HG03521 (cell line): Measurements from ENCODE around the gene NIP7.
"Not testable (repeated sequence)": the region's sequence is repeated elsewhere in the genome, so short reads cannot be mapped to it uniquely, and the experiment has no call there.

ENCODE experiments used
- ATAC-seq: cut with Tn5 transposase; IDR thresholded peaks from one replicate; pipeline ENCODE4 v1.9.1; 2021; ENCODE audit warnings: mild to moderate bottlenecking, moderate library complexity; ENCODE audit not compliant: unreplicated experiment

NIP7 gene

GRCh38 chr16:69340095-69340644, 598 bp downstream of the NIP7 start:
- peak; percentile 4 for ATAC-seq

- no peak for ATAC-seq
Observed at GRCh38 chr16:69344171-69344570, 4.6 kb downstream of the NIP7 start.

DNA sequence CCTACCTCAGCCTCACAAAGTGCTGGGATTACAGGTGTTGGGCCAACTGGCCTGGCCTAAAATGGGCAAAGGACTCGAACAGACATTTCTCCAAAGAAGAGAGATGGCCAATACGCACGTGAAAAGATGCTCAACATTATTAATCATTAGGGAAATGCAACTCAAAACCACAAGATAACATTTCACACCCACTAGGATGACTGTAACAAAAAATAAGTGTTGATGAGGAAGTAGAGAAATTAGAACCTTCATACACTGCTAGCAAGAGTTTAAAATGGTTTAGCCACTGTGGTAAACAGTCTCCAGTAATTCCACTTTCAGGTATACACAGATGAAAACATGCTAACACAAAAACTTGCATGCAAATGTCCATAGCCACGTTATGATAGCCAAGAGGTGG, 6.4 kb downstream of the NIP7 start:
- no peak for ATAC-seq

GRCh38 chr16:69346683-69347082, 7.1 kb downstream of the NIP7 start:
- ATAC-seq, result no peak

- no peak for ATAC-seq
Observed at GRCh38 chr16:69348222-69348621, 8.7 kb downstream of the NIP7 start.

DNA sequence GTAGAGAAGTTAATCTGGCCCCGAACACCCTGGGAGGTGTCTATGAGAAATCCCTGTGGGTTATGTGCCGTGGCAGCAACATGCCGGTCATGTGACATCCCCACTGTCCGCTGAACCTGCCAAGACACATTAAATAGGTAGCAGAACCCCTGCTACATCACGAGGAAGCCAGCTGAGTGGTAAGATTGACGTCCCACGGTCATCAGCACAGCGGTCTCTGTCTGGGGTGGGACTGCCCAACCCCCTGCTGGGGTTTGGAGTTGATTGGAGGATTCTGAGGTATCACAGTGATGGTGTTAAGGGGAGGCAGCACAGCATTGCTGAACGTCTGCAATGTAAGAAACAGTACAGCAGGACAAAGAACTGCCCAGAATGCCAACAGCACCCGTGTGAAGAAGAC, 10.0 kb downstream of the NIP7 start:
- no peak for ATAC-seq

DNA sequence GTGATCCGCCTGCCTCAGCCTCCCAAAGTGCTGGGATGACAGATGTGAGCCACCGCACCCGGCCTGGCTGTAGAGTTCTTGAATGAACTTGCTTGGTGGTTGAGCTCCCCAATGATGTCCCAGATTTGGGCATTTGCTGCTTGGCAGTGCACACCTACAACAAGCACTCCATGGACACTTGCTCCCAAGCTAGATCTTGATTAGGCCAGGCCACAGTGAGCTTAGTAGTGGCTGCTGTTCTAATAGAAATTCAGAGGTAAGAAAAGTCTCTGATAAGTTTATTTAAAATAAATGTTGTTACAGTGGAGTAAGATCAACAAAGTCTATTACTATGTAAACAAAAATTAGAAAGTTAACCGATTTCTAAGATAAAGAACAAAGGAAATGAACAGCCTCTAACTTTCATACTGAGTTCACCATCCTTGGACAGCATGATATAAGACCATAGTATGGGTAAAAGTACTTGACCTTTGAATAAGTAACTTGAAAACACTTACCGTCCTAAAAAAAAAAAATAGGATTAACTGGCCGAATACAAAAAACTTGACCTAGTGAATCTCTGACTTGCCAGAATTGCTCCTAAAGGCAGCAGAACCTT, 11.1 kb downstream of the NIP7 start:
- ATAC-seq, result no peak

DNA sequence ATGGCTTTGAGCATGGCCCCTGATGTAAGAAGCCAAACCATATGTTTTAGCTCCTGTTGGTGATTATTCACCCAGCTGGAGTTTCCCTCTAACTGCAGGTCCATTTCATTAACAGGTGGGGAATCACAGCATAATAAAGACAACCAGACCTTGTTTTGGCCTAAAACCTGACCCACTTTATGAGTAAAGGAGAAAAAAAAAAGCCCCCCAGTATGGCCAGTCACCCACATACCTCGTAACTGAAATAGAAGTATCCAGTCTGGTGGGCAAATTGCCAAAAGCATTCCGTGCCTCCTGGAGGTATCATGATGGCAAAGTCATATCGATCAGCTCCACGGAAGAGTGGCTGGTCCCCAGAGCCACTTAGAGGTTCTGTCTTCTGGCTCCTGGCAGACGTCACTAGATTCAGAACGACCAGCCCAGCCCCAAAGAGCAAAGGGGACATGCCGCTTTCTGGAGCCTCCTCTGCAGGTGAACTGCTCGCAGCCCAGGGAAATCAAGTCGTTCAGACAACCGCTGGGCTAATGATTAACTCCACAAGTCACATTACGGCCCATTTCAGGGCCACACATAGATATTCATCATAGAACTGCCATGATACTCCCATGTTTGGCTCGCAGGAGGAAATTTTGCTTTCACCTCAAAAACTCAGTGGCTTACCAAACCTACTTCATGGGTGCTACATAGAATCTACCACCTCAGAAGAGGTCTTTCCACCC, 11.9 kb downstream of the NIP7 start, which contains the start of gene TMED6:
TMED6 (minus strand) TSS at position 478 of the 719 bp plus-strand sequence; CDS start at position 445, 33 bp downstream.
- ATAC-seq, result no peak

- not testable (repeated sequence) for ATAC-seq
Observed at GRCh38 chr16:69360070-69360469, 20.5 kb downstream of the NIP7 start.

GRCh38 chr16:69363281-69363717, 23.7 kb downstream of the NIP7 start:
- ATAC-seq, result no peak

DNA sequence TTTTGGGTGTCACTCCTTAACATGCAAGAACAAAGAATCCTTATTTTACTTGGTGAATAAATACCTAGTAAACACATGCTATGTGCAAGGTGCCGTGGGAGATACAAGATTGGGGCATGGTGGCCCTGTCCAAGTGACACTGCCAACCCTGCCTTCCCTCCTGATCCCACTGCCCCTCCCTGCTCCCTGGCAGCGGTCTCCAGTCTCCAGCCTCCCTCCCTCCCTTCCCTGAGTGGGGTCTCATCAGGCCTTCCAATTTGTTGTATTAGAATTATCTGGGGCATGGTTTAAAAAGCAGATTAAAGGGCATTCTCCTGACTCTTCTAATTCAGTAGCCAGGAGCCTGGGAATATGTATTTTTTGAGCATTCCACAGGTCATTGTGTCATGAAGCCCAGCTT, 24.5 kb downstream of the NIP7 start:
- ATAC-seq, result no peak

DNA sequence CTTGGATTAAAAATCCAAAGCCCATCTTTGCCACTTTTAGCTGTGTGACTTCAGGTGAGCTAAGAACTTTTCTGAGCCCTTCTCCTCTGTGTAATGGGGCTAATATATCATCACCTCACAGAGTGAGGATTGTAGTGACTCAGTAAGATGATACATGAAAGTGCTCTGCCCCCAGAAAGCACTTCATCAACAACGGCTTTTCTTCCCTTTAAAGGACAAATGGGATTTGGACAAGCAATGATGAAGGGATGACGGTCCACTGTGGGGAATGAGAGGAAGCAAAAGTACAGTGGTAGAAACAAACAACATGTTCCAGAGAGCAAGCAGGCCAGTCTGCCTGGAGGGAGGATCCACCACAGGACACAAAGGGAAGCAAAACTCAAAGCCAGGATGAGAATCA, 26.3 kb downstream of the NIP7 start:
- no peak for ATAC-seq

- ATAC-seq, result no peak
Observed at GRCh38 chr16:69366431-69366830, 26.9 kb downstream of the NIP7 start.

GRCh38 chr16:69367980-69368379, 28.4 kb downstream of the NIP7 start:
- no peak for ATAC-seq

GRCh38 chr16:69368866-69369265, 29.3 kb downstream of the NIP7 start:
- no peak for ATAC-seq

GRCh38 chr16:69371564-69371963, 32.0 kb downstream of the NIP7 start:
- ATAC-seq, result no peak

DNA sequence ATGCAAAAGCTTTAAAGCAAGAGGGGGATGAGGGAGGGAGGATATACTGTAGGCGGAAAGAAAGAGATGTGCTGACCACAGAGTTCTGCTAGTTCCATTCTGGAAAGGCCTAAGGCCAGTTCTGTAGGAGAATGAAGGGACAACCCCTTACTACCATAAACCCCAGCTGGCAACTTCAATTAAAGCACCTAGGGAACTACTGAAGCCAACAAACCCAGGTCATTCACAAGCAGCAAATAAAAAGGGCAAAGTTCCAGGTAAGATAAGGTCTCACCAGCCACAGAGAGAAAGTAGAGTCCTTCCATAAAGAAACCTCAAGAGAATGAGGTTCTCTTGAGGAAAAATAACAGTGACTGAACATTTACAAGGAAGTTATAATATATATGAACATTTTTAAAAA, 33.4 kb downstream of the NIP7 start:
- no peak for ATAC-seq

DNA sequence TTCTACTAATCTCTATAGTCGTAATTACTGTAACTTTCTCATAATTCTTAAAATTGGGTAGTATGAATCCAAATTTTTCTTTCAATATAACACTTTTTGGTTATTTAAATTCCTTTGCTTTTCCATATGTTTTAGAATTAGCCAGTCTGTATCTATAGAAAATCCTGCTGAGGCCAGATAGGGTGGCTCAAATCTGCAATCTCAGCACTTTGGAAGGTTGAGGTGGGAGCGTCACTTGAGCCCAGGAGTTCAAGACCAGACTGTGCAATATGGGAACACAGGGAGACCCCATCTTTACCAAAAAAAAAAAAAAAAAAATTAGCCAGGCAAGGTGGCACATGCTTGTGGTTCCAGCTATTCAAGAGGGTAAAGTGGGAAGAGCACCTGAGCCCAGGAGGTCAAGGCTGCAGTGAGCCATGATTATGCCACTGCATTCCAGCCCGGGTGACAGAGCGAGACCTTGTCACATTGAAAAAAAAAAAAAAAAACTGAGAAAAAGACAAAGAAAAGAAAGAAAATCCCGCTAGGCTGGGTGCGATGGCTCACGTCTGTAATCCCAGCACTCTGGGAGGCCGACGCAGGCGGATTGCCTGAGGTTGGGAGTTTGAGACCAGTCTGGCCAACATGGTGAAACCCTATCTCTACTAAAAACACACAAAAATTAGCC, 37.0 kb downstream of the NIP7 start:
- ATAC-seq, result no peak

GRCh38 chr16:69378036-69378435, 38.5 kb downstream of the NIP7 start:
- ATAC-seq, result no peak

DNA sequence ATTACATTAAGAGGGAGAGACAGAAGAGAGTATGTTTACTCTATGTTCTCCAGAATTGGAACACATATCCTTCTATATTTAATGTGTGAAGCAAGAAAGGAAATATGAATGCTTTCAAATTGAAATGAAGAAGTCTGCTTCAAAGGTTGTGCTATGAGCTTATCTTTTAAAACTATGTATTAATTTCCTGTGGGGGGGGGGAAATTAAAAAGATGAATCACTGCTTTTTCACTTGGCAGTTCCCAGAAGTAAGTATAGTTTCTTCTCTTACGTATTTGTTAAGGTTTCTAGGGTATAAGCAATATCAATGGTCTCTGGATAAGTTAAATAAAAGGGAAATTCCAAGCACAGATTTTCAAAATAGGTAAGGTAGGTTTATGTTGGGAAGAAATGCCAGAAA, 39.2 kb downstream of the NIP7 start:
- no peak for ATAC-seq

GRCh38 chr16:69381231-69381630, 41.7 kb downstream of the NIP7 start:
- no peak for ATAC-seq

- no peak for ATAC-seq
Observed at GRCh38 chr16:69382421-69382820, 42.8 kb downstream of the NIP7 start.
